ENCODE results near the gene BCAS3.
"Not testable (repeated sequence)": the region's sequence is repeated elsewhere in the genome, so short reads cannot be mapped to it uniquely, and the experiment has no call there.

Gene BCAS3

DNA sequence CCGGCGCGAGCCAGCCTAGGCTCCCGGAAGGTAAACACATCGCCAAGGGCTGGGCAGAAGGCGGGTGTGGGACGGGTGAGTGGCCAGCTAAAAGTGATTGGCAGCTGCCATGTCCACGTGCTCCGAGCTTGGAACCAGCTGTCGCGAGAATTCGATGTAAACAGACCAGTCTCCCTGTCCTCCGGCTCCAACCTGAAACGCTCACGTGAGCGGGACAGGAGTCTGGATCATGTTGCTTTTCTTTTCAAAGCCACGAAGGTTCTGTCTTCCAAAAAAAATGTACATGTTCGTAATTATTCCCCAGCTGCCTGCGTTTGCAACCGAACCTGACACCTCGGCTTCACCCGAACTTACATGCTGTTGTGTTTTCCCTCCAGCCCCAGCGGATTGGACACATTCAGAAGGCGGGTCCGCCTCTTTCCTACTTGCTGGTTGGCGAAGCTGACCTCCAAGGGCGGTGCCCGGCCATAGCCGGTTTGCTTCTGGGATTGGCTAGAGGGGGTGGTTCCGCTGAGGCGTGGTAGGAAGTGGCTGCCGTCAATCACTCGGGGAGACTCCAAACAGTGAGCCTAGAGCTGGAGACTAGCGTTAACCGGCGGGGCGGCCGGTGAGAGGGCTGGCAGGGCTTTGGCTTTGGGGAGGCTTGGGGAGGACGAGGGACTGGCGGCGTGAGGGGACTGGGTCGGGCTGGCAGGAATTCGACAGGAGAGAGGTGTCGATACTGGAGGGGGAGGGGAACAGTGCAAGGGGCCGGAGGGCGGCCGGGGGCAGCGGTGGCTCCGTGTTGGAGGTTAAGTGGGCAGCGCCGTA, at the start of gene BCAS3:
BCAS3 (plus strand) TSS at position 544 of the 810 bp plus-strand sequence.
- peak; percentile 98 for DNase-seq

- no peak for DNase-seq
Observed at GRCh38 chr17:60628252-60628889, 49.3 kb upstream of the BCAS3 start.

DNA sequence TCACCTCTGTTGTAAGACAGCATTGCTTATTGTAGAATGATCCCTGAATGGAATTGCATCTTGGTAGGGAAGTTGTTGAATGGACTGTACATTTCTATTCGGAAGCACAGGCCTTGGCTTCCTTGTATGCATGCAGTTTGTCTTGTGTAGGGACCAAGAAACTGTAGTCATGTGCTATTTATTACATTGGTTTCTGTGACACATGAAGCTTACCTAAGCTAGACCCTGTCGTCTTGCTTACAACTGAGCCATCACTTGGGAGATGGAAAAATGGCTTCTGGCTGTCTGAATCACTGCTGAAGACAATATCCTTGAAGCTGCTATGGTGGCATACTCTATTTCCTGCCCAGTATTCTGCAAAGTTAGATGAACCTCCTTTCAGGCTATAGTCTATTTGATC, 48.5 kb upstream of the BCAS3 start:
- DNase-seq = no peak

- no peak for DNase-seq
Observed at GRCh38 chr17:60630352-60630751, 47.3 kb upstream of the BCAS3 start.

- DNase-seq = no peak
Observed at GRCh38 chr17:60631119-60631518, 46.5 kb upstream of the BCAS3 start.

DNA sequence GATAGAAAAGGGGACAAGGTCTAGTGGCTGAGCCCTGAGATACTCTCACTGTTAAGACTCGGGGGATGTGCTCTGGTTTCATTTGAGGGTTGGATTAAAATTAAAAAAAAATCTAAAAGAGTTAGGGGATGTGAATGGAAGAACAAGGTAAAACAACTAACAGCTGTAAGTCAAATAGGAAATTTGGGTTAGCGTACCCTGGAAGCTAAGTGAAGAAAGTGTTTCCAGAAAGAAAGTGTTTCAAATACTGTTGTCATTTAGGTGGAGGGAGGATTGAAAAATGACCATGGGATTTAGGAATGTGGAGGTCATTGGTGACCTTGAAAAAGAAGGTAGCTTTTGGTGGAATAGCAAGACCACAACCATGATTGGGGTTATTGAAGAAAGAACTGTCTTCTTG, 40.0 kb upstream of the BCAS3 start:
- DNase-seq = no peak

DNA sequence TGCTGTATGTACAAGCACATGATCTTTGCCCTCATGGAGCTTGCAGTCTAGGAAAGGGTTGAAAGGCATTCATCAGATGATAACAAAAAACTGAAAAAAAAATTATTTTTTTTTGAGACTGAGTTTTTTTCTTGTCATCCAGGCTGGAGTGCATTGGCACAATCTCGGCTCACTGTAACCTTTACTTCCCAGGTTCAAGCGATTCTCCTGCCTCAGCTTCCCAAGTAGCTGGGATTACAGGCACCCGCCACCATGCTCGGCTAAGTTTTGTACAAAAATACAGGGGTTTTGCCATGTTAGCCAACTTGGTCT, 38.7 kb upstream of the BCAS3 start:
- DNase-seq = no peak

- DNase-seq = no peak
Observed at GRCh38 chr17:60640503-60640902, 37.1 kb upstream of the BCAS3 start.

DNA sequence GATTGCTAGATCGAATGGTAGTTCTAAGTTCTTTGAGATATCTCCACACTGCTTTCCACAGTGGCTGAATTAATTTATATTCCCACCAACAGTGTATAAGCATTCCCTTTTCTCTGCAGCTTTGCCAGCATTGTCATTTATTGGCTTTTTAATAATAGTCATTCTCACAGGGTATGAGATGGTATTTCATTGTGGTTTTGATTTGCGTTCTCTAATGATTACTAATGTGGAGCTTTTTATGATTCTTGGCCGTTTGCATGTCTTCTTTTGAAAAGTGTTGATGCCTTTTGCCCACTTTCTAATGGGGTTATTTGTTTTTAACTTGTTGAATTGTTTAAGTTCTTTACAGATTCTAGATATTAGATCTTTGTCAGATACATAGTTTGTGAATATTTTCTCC, 36.5 kb upstream of the BCAS3 start:
- DNase-seq = no peak

DNA sequence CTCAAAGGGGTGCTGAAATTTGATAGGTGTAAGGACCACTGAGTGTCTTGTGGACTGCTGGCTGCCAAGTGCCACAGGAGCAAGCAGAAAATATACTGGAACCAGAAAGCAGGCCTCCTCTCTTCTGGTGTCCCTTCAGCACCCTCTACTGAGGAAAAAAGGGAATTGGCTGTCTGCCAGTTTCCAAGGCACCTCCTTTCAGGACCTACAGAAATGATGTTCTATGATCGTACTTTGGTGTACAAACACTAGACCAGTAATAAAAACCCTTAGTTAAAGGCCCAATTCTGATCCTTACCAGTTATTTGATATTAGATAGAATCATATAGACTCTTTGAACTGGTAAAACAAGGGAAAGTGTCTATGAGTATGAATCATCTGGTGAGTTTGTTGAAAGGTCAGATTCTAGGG, 35.8 kb upstream of the BCAS3 start:
- DNase-seq = peak; percentile 75

DNA sequence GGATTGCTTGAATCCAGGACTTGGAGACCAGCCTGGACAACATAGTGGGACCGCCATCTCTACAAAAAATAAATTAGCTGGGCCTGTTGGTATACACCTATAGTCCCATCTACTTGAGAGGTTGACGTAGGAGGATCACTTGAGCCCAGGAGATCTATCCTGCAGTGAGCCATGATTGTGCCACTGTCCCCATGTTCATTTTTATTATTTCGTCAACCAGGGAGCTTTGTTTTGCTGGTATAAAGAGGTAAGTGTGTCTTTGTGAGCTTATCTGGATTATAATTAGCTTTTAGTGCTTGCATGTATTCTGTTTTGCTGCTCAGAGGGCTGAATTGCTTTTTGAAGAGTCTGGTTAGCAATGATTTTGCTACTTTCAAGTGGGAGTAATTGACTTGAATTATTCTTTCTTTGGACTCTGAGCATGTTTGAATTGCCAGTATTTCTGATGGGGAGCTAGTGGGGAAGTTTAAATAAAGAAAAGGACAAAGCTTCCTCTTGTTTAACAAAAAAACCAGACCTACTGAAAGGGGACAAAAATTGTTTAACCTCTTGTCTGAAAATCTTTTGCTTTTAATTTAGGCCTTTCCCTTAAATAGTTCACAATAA, 31.6 kb upstream of the BCAS3 start:
- DNase-seq = no peak

GRCh38 chr17:60646701-60647100, 30.9 kb upstream of the BCAS3 start:
- no peak for DNase-seq

DNA sequence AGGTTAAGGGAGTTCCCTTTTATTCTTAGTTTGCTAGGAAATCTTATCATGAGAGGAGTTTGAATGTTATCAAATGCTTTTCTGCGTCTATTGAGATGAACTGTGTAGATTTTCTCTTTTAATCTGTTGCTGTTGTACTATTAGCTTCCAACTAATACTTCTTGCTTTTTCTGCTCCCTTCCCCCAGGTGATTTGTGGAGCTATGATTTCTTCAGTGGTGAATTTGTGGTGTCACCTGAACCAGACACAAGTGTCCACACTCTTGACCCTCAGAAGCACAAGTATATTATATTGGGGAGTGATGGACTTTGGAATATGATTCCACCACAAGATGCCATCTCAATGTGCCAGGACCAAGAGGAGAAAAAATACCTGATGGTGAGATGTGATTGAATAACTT, 29.9 kb upstream of the BCAS3 start:
- no peak for DNase-seq

GRCh38 chr17:60652454-60653247, 25.0 kb upstream of the BCAS3 start:
- DNase-seq = no peak

DNA sequence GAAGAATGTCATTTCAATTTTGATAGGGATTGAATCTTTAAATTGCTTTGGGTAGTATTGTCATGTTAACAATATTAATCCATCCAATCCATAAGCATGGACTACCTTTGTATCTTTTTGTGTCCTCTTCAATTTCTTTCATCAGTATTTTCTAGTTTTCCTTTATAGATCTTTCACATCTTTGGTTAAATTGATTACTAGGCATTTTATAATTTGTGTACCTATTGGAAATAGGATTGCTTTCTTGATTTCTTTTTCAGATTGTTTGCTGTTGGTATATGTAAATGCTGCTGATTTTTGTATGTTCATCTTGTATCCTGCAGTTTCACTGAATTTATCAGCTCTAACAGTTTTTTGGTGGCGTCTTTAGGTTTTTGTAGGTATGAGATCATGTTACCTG, 24.1 kb upstream of the BCAS3 start:
- no peak for DNase-seq

DNA sequence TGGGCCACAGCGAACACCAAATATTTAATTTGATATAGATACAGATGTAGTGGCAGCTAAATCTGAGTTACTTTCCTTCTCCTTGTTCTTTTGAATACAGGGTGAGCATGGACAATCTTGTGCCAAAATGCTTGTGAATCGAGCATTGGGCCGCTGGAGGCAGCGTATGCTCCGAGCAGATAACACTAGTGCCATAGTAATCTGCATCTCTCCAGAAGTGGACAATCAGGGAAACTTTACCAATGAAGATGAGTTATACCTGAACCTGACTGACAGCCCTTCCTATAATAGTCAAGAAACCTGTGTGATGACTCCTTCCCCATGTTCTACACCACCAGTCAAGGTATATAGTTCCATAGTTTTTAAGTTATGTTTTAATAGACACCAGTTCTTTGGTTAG, 21.2 kb upstream of the BCAS3 start:
- no peak for DNase-seq

DNA sequence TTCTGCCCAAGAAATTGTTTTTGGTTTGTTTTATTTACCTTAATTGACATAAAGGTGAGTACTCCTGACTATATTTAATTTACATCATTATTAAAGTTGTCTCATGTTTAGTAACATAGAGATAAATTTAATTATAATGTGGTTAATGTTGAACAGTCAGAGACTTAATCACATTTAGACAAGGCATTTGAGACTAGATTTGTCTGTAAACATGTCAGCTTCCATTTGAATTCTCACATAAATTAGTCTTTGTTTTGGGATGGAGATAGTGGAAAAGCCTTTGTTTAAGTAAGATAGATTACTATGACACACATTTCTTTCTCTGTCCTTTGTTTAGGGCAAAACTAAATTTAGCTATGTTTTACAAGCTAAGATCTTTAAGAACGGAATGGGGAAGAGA, 18.5 kb upstream of the BCAS3 start:
- DNase-seq = no peak

DNA sequence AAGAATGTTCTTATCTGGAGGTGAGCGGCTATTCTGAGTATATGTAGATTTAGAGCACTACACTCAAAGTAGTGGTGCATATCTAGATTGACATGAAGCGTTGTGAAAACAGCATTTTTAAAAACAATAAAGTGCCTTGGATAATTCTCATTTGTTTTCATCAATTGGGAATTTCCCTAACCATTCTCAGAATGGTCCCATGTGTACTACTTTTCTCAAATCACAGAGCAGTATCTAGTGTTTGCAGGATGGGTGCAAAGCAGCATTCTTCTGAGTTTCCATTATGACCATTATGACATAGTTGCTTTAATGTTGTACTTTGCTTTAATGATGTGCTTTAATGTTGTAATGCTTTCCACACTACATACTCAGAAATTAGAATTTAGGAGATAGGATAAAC, 16.2 kb upstream of the BCAS3 start:
- no peak for DNase-seq

GRCh38 chr17:60664022-60664421, 13.6 kb upstream of the BCAS3 start:
- DNase-seq = no peak

DNA sequence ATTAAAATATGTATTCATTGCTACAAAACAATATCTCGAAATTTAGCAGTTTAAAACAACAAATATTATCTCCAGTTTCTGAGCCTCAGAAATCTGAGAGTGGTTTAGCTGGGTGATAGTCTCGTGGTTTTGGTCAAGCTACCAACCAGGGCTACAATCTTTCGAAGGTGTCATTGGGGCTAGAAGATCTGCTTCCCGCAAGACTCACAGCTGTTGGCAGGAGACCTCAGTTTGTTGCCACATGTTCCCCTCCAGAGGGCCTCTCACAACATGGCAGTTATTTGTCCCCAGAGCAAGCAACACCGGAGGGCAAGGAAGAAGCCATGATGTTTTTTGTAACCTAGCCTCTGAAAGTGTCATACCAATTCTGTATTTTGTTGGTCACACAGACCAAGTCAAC, 12.0 kb upstream of the BCAS3 start:
- DNase-seq = no peak

- DNase-seq = not testable (repeated sequence)
Observed at GRCh38 chr17:60668741-60669140, 8.9 kb upstream of the BCAS3 start.

DNA sequence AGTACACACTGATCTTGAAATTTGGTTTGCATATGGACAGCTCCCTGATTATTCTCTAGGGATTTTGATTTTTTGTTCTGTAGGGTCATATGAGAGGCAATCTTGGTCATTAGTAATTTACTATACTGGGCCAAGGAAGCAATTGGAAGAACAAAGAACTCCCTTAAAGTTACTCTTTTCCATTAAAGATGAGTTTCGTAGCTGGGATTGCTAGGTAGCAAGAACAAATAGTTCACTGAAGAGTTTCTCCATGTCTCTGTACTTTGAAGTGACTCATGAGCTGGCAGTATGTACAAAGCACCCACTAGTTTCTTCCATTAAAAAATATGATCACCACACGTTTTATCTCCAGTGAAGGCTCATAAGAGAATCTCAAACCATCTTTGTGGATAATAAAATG, 6.2 kb upstream of the BCAS3 start:
- no peak for DNase-seq

DNA sequence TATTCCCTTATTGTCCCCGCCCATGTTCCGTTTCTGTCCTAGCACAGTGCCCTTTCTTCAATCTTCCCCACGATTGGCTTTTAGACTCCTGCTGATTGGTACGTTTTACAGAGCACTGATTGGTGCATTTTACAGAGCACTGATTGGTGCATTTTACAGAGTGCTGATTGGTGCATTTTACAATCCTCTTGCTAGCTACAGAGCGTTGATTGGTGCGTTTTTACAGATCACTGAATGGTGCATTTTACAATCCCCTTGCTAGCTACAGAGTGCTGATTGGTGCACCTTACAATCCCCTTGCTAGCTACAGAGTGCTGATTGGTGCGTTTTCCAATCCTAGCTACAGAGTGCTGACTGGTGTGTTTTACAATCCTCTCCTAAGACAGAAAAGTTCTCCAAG, 3.0 kb upstream of the BCAS3 start:
- not testable (repeated sequence) for DNase-seq

GRCh38 chr17:60675997-60676396, 1.7 kb upstream of the BCAS3 start:
- no peak for DNase-seq
